Endothelial cell (in vitro differentiated cells): ENCODE data around the gene THSD4. TPM values are rescaled to one million over a fixed set of nuclear protein-coding genes. Genes with fewer than 3 reads are reported as not detected.

Source experiments
- DNase-seq: peaks from one replicate; pipeline ENCODE4 v3.0.0; 2021; ENCODE audit warnings: low spot score
- H3K27ac Mint-ChIP-seq: one replicate; pipeline ENCODE4 v1.8.0; 2021; ENCODE audit warnings: mixed read lengths, inconsistent platforms; ENCODE audit not compliant: unreplicated experiment
- H3K27me3 Mint-ChIP-seq: one replicate; pipeline ENCODE4 v1.8.0; 2021; ENCODE audit warnings: mild to moderate bottlenecking, moderate library complexity, mixed read lengths, inconsistent platforms; ENCODE audit not compliant: unreplicated experiment
- H3K36me3 Mint-ChIP-seq: one replicate; pipeline ENCODE4 v1.8.0; 2021; ENCODE audit warnings: mild to moderate bottlenecking, low read depth, mixed read lengths, inconsistent platforms; ENCODE audit not compliant: unreplicated experiment
- H3K4me1 Mint-ChIP-seq: one replicate; pipeline ENCODE4 v1.8.0; 2021; ENCODE audit warnings: mild to moderate bottlenecking, mixed read lengths, inconsistent platforms; ENCODE audit not compliant: unreplicated experiment
- H3K4me3 Mint-ChIP-seq: one replicate; pipeline ENCODE4 v1.8.0; 2021; ENCODE audit warnings: mild to moderate bottlenecking, mixed read lengths, inconsistent platforms; ENCODE audit not compliant: unreplicated experiment
- H3K9me3 Mint-ChIP-seq: one replicate; pipeline ENCODE4 v1.8.0; 2021; ENCODE audit warnings: mixed read lengths, inconsistent platforms; ENCODE audit not compliant: unreplicated experiment
- total RNA-seq: library from RNA; stranded (reverse); fragmentation: NEBNext Ultra II Directional; extraction: Animal tissue kit (Norgen Biotek cat#: 25700); gene quantifications from one replicate; pipeline ENCODE4 v1.2.1, GENCODE V29; 2021; ENCODE audit not compliant: unreplicated experiment
- TF ChIP-seq, protein P1 (sequence below): fragments of 200-600 bp; sonication (generic); IDR thresholded peaks from one replicate; pipeline ENCODE4 v1.5.0; 2021; ENCODE audit warnings: antibody characterized with exemption; ENCODE audit not compliant: unreplicated experiment

The THSD4 gene
- total RNA-seq, 1 donor from 2014 or later, result 0.92 TPM

DNA sequence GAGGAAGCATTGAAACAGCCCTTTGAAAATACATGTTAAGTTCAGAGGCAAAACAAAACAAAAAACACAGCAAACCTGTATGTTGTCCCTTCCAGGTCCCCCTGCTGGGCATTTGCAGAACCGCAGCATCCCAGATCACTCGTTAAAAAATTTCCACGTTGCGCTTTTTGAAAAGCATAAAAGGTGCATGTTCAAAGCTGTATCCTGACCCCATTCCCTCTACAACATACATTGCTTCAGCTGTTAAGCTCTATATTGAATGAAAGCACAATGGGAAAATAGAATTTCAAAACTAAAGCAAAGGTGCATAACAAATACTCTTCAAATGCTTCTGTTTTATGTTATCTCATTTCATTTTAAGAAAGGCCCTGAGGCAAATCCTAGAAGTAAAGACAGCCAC, 328.3 kb downstream of the THSD4 start:
- peak; percentile 61 for DNase-seq

DNA sequence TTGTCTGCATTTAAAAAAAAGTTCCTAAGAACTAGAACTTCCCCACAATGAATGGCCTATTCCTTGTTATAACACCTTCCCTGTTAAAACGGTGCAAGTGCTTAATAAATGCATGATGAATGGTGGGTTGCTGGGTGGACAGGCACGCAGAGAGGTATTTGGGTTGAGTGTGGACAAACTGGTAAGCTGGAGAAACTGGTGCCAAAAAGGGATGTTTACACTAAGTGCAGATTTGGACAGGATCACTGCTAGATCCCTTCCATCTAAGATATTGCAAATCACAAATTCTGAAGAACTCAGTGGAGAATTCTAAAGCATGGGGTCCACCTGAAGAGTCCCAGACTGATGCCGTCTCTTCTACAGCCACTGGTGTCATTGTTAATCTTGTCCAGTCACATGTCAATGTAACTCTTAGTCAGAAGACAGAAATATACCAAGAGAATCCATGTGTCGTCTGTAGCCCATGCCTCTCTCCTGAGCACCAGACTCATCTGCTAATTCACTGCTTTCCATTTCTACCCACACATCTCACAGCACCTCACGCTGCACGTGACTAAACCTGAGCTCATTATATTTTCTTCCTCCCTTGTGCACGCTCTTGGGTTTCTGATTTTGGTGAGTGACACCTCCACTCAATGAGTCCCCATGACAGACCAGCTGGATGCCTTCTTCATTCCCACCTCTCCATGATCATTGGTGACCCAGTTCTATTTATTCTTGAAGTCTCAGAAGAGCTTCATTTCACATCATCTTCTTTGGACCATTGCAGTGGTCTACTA, 328.9 kb downstream of the THSD4 start:
- Mint-ChIP-seq H3K36me3 (no peaks in the 10 kb centered on the region), H3K27me3 (peaks cover 2% of the 10 kb centered on the region), H3K9me3 (no peaks in the 10 kb centered on the region), H3K4me3 (no peak overlapping the region), H3K4me1 (no peaks in the 10 kb centered on the region), H3K27ac (no peak overlapping the region)
- no peak for DNase-seq
- TF ChIP-seq, protein P1, sequence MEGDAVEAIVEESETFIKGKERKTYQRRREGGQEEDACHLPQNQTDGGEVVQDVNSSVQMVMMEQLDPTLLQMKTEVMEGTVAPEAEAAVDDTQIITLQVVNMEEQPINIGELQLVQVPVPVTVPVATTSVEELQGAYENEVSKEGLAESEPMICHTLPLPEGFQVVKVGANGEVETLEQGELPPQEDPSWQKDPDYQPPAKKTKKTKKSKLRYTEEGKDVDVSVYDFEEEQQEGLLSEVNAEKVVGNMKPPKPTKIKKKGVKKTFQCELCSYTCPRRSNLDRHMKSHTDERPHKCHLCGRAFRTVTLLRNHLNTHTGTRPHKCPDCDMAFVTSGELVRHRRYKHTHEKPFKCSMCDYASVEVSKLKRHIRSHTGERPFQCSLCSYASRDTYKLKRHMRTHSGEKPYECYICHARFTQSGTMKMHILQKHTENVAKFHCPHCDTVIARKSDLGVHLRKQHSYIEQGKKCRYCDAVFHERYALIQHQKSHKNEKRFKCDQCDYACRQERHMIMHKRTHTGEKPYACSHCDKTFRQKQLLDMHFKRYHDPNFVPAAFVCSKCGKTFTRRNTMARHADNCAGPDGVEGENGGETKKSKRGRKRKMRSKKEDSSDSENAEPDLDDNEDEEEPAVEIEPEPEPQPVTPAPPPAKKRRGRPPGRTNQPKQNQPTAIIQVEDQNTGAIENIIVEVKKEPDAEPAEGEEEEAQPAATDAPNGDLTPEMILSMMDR, result no peak

More for the DNA sequence above, 328.3 kb downstream of the THSD4 start:
- Mint-ChIP-seq H3K9me3 (no peaks in the 10 kb centered on the region), H3K36me3 (no peaks in the 10 kb centered on the region), H3K4me1 (no peaks in the 10 kb centered on the region), H3K27me3 (no peaks in the 10 kb centered on the region), H3K4me3 (no peak overlapping the region), H3K27ac (no peak overlapping the region)
- TF ChIP-seq, protein P1, result peak; percentile 96

DNA sequence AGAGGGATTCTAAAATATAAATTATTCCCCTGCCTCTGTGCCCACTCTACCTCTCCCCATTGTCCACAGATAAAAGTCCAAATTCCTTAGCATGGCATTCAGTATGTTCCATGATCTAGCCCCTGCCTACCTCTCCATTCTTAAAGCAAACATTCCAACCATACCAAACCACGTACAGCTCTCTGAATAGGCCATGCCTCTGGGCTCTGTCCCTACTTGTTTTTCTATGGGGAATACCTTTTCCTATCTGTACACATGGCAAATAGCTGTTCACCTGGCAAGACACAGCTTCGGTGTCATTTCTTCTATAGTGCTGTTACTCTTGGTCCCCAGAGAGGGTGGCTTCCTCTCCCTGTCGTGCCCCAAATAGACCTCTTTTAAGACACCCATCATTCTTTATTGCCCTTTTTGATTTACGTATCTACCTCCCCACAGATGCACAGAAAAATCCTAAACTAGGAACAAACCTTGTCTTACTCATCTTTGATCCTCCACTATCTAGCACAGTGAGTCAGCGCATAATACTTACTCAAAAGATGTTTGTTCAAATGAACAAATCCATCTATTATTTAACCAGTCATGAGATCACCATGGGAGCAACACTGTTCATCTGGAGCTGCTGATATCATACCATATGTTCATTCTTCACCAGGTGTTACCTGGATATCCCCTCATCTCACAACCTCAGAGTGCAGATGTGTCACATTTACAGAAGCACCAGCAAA, 329.8 kb downstream of the THSD4 start:
- no peak overlapping the region for H3K4me3 Mint-ChIP-seq
- no peaks in the 10 kb centered on the region for H3K9me3 Mint-ChIP-seq
- no peak overlapping the region for H3K27ac Mint-ChIP-seq
- peaks cover 2% of the 10 kb centered on the region for H3K27me3 Mint-ChIP-seq
- H3K4me1 Mint-ChIP-seq, result no peaks in the 10 kb centered on the region
- DNase-seq, result no peak
- H3K36me3 Mint-ChIP-seq, result no peaks in the 10 kb centered on the region
- TF ChIP-seq, protein P1, result no peak

DNA sequence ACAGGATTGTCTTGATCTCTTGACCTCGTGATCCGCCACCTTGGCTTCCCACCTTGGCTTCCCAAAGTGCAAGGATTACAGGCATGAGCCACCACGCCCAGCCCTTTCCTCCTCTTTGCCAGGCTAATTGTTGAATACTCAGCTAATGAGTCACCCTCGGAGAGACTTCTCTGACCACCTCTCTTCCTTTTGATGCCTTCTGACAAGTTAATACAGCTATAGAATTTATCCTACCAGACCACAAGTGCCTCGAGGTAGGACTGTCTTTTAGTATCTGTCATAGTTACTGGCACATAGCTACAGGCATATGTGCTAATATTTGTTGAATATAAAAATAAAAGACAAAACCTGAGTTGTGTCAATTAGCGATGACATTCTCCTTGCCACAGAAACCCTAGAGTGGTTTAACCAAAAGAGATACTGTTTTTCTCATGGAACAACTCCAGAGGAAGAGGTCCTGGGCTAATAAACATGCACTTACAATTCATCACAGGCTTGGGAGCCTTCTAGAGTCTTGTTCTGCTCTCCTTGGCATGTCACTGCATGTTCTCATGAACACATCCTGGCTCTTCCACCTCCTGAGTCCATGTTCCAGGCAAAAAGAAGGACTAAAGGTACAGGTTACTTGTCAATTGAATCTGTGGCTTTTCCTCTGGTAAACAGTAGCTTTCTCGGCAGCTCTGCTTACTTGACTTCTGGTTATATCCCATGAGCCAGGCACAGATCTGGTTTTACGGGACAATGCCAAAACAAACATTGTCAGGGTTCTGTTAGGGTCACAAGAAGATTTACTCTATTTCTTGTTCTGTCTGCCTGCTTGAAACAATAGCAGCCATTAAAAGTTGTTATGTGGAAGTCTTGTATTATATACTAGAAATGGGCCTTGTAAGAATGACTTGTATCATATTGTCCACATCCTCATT, 332.3 kb downstream of the THSD4 start:
- Mint-ChIP-seq H3K27me3 (peaks cover 2% of the 10 kb centered on the region), H3K27ac (no peak overlapping the region), H3K9me3 (no peaks in the 10 kb centered on the region), H3K4me1 (no peaks in the 10 kb centered on the region), H3K36me3 (no peaks in the 10 kb centered on the region), H3K4me3 (no peak overlapping the region)
- DNase-seq, result no peak
- TF ChIP-seq, protein P1, result no peak
